Mesenteric fat pad (tissue), 1 donor: ENCODE measurements around the gene RPTOR. TPM values are rescaled to one million over a fixed set of nuclear protein-coding genes. Genes with fewer than 3 reads are reported as not detected.

ENCODE experiments used
- DNase-seq: peaks from one replicate; pipeline ENCODE4 v3.0.0-alpha.2; 2020; ENCODE audit warnings: low spot score
- total RNA-seq: library from RNA; stranded (reverse); fragmentation: NEBNext Ultra II Directional; extraction: Animal tissue kit (Norgen Biotek cat#: 25700); gene quantifications from one replicate; pipeline ENCODE4 v1.2.1, GENCODE V29; 2021
- donor health status: DM: yes; HTN: yes; CAD: no.

The RPTOR gene
- total RNA-seq, 1 donor from 2014 or later: 31.6 TPM

- no peak for DNase-seq
These were observed 375.0 kb downstream of the RPTOR start for GRCh38 chr17:80919331-80920311.

- DNase-seq: no peak
These were observed 375.8 kb downstream of the RPTOR start for GRCh38 chr17:80920441-80920840.

GRCh38 chr17:80921159-80921558, 376.5 kb downstream of the RPTOR start:
- DNase-seq: no peak

GRCh38 chr17:80921741-80922579, 377.3 kb downstream of the RPTOR start:
- no peak for DNase-seq

GRCh38 chr17:80922580-80923160, 378.0 kb downstream of the RPTOR start:
- no peak for DNase-seq

GRCh38 chr17:80923211-80924110, 378.8 kb downstream of the RPTOR start:
- no peak for DNase-seq

- DNase-seq: no peak
These were observed 379.6 kb downstream of the RPTOR start for GRCh38 chr17:80924111-80924806.

- DNase-seq: no peak
These were observed 380.4 kb downstream of the RPTOR start for GRCh38 chr17:80924807-80925610.

- no peak for DNase-seq
These were observed 381.2 kb downstream of the RPTOR start for GRCh38 chr17:80925688-80926335.

- no peak for DNase-seq
These were observed 382.1 kb downstream of the RPTOR start for GRCh38 chr17:80926591-80927250.

- DNase-seq: no peak
These were observed 383.2 kb downstream of the RPTOR start for GRCh38 chr17:80927791-80928216.

GRCh38 chr17:80929449-80929848, 384.8 kb downstream of the RPTOR start:
- no peak for DNase-seq

GRCh38 chr17:80930335-80931279, 386.0 kb downstream of the RPTOR start:
- no peak for DNase-seq

- no peak for DNase-seq
These were observed 387.0 kb downstream of the RPTOR start for GRCh38 chr17:80931421-80932265.

GRCh38 chr17:80935526-80935925, 390.9 kb downstream of the RPTOR start:
- DNase-seq: no peak

- no peak for DNase-seq
These were observed 391.6 kb downstream of the RPTOR start for GRCh38 chr17:80936218-80936617.
